ENCODE results near the gene GGN.

GGN gene

GRCh38 chr19:38359242-38360021, 28.4 kb downstream of the GGN start:
- H3K27me3 ChIP-seq (ENCODE audit: insufficient read depth, poor library complexity, severe bottlenecking), result peaks cover 29% of the 10 kb centered on the region
- no peak for DNase-seq (ENCODE audit: low read depth in 1 of 2, low spot score in 1 of 2)
- H3K27ac ChIP-seq (replicated peaks), result no peak overlapping the region
- no peak overlapping the region for H3K4me3 ChIP-seq (replicated peaks; ENCODE audit: insufficient read depth, low read length)
- TF ChIP-seq CTCF (IDR thresholded peaks at IDR 0.05; ENCODE audit: insufficient read depth, low read length) (no peak), POLR2AphosphoS5 (IDR thresholded peaks at IDR 0.05; ENCODE audit: low read depth) (no peak), SPI1 (IDR thresholded peaks at IDR 0.05; ENCODE audit: borderline replicate concordance, low read depth) (no peak), GABPA (IDR thresholded peaks at IDR 0.05; ENCODE audit: low read depth) (no peak)
- TF ChIP-seq, protein P1, sequence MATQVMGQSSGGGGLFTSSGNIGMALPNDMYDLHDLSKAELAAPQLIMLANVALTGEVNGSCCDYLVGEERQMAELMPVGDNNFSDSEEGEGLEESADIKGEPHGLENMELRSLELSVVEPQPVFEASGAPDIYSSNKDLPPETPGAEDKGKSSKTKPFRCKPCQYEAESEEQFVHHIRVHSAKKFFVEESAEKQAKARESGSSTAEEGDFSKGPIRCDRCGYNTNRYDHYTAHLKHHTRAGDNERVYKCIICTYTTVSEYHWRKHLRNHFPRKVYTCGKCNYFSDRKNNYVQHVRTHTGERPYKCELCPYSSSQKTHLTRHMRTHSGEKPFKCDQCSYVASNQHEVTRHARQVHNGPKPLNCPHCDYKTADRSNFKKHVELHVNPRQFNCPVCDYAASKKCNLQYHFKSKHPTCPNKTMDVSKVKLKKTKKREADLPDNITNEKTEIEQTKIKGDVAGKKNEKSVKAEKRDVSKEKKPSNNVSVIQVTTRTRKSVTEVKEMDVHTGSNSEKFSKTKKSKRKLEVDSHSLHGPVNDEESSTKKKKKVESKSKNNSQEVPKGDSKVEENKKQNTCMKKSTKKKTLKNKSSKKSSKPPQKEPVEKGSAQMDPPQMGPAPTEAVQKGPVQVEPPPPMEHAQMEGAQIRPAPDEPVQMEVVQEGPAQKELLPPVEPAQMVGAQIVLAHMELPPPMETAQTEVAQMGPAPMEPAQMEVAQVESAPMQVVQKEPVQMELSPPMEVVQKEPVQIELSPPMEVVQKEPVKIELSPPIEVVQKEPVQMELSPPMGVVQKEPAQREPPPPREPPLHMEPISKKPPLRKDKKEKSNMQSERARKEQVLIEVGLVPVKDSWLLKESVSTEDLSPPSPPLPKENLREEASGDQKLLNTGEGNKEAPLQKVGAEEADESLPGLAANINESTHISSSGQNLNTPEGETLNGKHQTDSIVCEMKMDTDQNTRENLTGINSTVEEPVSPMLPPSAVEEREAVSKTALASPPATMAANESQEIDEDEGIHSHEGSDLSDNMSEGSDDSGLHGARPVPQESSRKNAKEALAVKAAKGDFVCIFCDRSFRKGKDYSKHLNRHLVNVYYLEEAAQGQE (IDR thresholded peaks at IDR 0.05; ENCODE audit: insufficient replicate concordance, low read depth), result no peak

DNA sequence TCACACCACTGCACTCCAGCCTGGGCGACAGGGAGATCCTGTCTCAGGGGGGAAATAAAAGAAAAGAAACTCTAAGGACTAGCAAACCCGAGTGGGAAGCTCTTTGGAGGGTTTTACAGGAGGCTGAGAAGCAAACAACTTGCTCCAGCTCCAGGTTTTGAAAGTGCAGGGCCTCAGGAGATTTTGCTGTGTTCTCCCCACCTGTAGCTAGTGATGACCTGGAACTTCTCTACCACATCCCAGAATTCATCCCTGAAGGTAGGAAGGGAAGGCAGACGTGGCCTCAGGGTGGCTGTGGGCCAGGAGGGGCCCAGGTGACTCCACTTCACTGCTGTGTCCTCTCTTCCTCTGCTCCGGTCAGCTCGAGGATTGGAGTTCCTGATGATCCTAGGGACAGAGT, 29.8 kb downstream of the GGN start:
- TF ChIP-seq POLR2AphosphoS5 (IDR thresholded peaks at IDR 0.05; ENCODE audit: low read depth) (no peak), CTCF (IDR thresholded peaks at IDR 0.05; ENCODE audit: insufficient read depth, low read length) (no peak), SPI1 (IDR thresholded peaks at IDR 0.05; ENCODE audit: borderline replicate concordance, low read depth) (no peak), GABPA (IDR thresholded peaks at IDR 0.05; ENCODE audit: low read depth) (no peak)
- TF ChIP-seq, protein P1 (IDR thresholded peaks at IDR 0.05; ENCODE audit: insufficient replicate concordance, low read depth), result no peak
- H3K4me3 ChIP-seq (replicated peaks; ENCODE audit: insufficient read depth, low read length), result no peak overlapping the region
- peaks cover 28% of the 10 kb centered on the region for H3K27me3 ChIP-seq (ENCODE audit: insufficient read depth, poor library complexity, severe bottlenecking)
- no peak overlapping the region for H3K27ac ChIP-seq (replicated peaks)
- no peak for DNase-seq (ENCODE audit: low read depth in 1 of 2, low spot score in 1 of 2)

- H3K27ac ChIP-seq (replicated peaks), result no peak overlapping the region
- H3K4me3 ChIP-seq (replicated peaks; ENCODE audit: insufficient read depth, low read length), result no peak overlapping the region
- DNase-seq (ENCODE audit: low read depth in 1 of 2, low spot score in 1 of 2), result no peak
- TF ChIP-seq GABPA (IDR thresholded peaks at IDR 0.05; ENCODE audit: low read depth), result no peak
- TF ChIP-seq SPI1 (IDR thresholded peaks at IDR 0.05; ENCODE audit: borderline replicate concordance, low read depth), result no peak
- TF ChIP-seq, protein P1 (IDR thresholded peaks at IDR 0.05; ENCODE audit: insufficient replicate concordance, low read depth), result no peak
- TF ChIP-seq CTCF (IDR thresholded peaks at IDR 0.05; ENCODE audit: insufficient read depth, low read length), result no peak
- TF ChIP-seq POLR2AphosphoS5 (IDR thresholded peaks at IDR 0.05; ENCODE audit: low read depth), result no peak
- peaks cover 21% of the 10 kb centered on the region for H3K27me3 ChIP-seq (ENCODE audit: insufficient read depth, poor library complexity, severe bottlenecking)
Observed at GRCh38 chr19:38355728-38356725, 31.8 kb downstream of the GGN start.
